GM19025 (cell line): ENCODE results near the gene ACSF3.

Experiments
- ATAC-seq: cut with Tn5 transposase; IDR thresholded peaks from one replicate; pipeline ENCODE4 v1.9.1; 2021; ENCODE audit warnings: mild to moderate bottlenecking, low read depth, moderate library complexity; ENCODE audit not compliant: unreplicated experiment

Gene ACSF3

DNA sequence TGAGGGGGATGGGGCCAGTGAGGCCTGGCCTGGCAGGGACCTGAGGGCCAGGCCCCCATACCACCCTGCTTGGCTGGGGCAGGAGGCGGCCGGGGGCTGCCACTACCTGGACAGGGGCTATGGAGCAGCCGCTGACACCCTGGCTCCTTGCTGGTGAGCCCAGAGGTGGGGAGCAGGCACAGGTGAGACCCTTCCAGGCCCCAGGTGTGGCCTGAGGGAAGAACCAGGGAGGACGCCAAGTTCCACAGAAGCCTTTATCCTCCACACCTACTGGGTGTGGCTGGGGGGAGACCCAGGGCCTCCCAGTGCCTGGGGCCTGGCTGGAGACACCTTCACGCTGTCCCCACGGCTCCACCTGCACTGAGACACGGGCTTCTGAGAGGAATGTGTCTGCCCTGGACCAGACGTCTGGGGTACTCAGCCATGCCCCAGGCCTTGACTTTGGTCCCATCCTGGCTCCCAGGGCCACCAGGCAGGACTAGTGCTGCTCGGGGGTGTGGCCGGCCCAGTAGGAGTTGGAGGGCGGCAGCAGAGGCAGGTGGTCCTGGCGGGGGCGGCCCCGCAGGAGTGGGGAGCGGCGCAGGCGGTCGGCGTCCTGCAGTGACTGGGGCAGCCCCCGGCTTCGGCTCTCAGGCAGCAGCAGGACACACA, 102.0 kb downstream of the ACSF3 start:
- no peak for ATAC-seq

DNA sequence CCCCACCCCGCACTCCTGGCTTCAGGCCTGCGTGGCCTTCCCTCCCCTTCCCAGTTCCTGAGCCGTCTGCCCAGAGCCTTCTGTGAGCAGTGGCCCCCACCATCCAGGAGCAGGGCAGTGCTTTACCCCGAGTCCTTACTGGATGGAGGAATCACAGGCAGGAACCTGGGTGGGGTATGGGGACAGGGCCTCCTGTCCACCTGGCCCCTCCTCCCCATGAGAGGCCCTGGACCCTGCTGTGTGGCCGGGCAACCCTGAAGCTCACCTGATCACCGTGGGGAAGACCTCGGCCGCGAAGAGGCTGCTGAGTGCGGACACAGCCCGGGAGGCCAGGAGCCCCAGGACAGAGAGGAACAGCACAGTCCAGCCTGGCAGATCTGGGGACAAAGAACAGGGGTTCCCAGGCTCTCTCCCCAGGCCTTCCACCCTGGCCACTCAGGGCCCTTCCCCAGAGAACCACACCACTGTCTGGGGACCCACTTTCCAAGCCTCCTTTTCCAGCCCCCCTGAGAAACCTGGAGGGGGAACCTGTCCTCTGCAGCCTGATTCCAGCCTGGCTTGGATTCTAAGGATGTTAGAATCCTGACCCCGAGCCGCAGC, 103.5 kb downstream of the ACSF3 start:
- no peak for ATAC-seq

DNA sequence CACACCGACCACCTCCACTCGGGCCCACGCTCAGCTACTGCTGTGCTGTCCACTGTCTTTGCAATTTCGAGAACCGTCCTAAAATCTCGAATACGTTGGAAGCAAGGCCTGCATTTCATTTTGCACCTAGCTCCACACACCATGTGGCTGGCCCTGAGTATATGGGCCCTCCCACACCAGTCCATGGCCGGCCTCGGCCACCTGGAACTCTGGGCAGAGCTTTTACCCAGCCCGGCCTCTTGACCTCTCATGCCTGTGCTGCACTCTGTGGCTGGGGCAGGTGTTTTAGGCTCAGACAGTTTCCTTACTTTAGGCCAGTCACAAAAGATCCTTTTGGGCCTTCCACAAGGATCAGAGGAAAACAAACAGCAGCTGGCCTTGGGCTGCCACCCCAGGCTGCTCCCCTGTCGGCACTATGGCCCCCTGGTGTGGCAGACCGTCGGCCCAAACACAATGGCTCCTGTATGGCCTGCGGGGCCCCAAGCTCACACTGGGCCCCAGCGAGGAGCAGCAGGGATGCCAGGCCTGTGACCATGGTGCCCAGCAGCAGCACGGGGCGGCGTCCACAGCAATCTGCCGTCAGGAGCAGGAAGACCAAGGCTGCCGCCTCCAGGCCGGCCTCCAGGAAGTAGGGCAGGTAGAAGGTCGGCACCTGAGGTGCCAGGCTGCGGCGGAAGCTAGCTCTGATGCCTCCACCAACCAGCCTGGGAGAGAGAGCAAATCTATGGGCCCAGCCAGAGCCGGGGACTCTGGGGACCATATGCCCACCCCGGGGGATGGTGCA, 104.2 kb downstream of the ACSF3 start:
- no peak for ATAC-seq

DNA sequence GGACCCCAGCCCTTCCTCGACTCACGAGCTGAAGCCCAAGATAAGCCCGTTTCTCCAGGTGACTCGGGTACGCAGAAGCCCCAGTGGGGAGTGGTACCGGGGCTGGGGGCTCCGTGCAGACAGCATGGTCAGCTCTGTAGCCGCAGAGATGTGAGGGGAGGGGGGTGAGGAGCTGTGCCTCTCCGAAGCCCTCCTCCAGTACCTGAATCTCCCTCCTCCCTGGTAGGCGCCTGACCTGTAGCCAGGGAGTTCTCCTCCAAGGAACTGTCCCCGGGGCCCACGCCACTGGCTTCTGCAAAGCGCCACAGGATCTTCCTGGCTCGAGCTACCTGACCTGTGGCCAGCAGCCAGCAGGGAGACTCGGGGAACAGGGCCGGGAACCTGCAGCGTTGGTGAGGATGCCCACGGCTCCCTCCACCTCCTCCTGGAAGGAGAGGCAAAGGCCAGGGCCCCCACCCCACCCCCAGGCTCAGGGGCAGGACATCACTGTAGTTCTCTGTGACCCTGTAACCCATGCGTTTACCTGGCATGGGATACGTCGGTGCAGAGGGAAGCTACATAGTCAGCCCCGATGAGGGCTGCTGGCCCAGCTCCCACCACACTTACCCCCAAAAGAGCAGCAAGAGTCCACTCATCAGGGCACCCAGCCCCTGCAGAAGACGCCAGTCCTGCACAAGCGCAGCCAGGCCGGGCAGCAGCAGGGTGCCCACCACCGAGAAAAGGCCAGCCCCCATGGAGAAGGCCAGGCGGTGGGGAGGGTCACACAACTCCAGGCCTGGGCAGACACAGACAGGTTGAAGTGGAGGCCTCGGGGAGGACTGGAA, 105.0 kb downstream of the ACSF3 start:
- no peak for ATAC-seq

DNA sequence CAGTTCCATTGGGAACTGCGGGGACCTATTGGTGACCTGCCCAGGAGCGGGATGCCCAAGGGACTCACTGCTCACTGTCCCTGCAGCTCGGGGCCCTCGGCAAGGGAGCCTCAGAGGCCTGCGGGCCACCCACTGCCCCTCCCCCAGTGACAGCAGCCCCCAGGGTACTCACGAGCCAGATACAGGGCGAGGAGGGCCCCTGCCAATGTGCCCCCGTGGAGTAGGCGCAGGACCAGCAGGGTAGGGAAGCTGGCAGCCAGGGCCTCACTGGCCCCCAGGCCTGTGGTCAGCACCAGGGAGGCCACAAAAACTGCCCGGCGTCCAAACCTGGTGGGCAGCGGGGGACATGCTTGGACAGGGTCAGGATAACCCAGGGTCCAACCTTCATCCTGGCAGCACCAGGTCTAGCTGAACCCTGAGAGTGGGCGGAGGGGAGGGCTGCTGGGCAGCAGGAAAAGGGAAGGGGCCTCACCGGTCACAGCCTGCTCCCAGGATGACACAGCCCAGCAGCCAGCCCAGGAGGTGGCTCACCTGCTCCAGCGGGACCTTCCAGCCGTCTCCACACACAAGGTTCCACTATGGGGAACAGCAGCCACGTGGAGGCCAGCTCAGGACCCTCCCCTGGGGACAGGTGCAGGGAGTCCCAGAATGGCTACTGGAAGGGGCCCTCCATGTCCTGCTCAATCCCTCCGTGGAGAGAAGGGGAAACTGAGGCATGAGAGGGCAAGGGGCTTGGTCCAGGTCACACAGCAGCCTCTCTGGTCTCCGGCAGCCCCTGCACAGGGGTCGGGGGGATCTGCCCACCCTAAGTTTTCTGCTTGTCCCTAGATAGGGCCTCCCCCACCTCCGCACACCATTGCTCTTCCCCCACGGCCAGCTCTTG, 105.8 kb downstream of the ACSF3 start:
- ATAC-seq: no peak

DNA sequence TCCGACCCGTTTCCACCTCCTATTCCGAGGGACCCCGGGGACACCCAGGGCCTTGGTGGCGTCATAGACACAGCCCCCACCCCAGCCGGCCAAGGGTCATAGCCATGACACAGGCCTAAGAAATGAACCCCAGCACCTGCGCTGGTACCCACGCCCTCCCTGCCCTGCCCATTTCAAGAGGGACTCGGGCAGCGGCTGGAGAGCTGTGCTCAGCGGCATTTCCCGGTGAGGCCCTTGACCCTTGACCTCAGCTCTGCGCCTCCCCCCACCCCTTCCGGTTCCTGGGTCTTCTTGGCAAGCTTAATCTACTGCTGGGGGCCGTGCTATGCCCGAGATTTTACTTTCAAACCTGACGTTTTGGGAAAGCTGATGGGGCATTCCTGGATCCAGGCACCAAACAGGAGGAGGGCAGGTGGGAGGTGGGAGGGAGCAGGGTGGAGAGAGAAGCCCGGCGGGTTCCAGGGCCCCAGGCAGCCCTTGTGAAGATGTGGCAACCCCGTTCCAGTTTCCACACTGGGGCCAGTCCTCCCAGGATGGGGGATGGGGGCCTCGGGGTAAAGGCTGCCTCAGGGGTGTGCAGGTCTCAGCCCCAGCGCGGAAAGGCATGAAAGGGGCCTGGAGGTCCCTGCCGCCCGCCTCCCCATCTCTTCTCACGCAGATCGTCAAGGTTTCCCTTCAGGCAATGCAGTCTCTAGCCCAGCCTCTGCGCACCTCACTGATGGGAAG, 106.6 kb downstream of the ACSF3 start, which contains the start of gene SLC22A31:
Gene SLC22A31 (minus strand): TSS at position 414 of the 726 bp plus-strand sequence. CDS start 36 bp downstream, at position 378.
- no peak for ATAC-seq

DNA sequence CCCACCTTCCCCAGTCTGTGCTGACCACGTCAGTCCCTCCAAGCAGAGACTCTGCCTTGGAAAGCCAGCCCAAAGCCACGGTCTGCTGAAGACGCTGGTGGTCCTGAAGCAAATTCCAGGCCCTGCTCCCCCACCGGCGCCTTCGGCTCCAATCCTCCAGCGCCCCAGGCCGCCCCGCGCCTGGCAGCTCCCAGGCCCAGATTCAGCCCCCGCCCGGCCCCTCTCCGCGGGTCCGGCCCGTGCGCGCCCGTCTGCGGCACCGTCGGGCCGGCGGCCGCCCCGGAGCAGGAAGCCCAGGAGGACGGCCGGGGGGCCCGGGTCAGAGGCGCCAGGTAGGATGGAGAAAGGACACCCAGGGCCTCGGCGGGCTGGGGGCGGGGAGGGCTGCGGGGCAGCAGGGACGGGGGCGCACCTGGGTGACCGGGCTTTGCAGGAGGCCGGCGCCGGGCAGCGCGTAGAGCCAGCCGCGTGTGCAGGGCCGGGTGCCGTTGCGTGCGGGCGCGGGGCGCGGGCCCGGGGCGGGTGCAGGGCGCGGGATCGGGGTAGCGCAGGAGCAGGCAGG, 107.3 kb downstream of the ACSF3 start:
- no peak for ATAC-seq

DNA sequence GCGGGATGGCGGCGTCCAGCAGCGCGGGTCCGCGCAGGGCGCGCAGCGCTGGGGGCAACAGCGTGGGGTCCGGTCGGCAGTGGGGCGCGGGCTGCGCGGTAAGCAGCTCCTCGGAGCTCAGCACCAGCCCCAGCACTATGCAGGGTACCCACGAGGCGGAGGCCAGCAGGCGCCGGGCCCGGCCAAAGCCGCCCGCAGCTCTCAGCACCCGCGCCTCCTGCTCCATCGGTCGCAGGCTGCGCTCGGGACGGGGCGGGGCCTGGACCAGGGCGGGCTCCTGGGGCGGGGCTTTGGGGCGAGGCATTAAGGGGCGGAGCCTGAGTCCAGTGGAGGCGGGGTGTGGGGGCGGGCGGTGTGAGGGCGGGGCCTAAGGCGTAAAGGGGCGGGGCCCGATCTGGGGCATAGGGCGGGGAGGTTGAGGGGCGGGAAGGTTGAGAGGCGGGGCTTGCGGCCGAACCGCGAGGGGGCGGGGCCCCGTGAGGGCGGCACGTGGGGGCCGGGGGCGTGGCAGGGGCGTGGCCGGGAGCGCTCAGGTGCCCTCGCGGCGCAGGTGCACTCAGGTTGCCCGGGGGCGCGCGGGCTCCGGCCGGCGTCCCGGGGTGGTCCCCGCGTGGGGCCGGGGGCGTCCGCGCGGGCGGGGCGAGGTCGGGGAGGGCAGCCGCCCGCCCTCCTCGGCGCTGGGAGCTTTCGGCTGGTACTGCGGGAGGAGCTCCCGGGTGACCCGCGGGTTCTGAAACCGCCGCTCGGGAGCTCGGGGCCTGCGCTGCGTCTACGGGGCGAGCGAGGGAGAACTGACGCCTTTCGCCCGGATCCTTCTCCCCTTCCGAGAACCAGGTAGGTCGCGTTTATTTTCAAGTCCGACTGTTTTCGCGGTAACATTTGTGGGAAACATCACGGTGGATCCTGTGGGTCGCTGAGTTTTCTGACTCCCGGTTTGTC, 108.1 kb downstream of the ACSF3 start:
- no peak for ATAC-seq

DNA sequence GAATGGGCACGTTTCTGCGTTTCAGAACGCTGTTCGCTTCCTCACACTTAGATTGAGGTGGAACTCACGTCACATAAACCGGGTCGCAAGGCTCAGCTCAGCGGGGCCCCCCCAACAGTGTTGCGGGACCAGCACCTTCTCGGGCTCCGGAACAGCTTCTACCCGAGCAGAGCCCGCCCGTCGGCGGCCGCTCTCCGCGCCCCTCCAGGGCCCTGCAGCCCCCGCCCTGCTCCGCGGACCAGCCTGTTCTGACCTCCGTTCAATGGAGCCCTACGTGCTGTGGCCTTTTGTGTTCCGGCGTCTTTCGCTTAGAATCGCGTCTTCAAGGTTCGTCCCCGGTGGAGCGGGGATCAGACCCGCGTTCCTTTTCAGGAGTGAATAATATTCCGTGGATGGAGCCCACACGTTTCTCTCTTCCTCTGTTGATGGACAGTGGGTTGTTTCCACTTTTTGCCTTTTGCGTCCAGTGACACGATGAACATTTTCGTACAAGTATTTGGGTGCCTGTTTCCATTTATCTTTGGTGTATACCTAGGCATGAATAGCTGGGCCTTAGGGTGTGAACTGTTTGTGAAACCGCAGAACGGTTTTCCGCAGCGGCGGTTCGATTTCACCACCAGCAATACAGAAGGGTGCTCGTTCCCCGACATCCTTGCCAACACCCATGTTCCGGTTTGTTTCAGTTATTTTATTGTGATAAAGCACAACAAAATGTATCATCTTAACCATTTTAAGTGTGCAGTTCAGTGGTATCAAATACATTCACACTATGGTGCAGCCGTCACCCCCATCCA, 109.0 kb downstream of the ACSF3 start:
- no peak for ATAC-seq
